ENCODE data around the gene SUSD3.
"Not testable (repeated sequence)": the region's sequence is repeated elsewhere in the genome, so short reads cannot be mapped to it uniquely, and the experiment has no call there.

Gene SUSD3

GRCh38 chr9:93114169-93114983 lies 55.9 kb downstream of the SUSD3 start:
- ATAC-seq = no peak

GRCh38 chr9:93114984-93115335 lies 56.5 kb downstream of the SUSD3 start:
- no peak for ATAC-seq

GRCh38 chr9:93115486-93116071 lies 57.1 kb downstream of the SUSD3 start:
- no peak for ATAC-seq

GRCh38 chr9:93116072-93116961 lies 57.8 kb downstream of the SUSD3 start:
- ATAC-seq = no peak

GRCh38 chr9:93117521-93117920 lies 59.0 kb downstream of the SUSD3 start:
- not testable (repeated sequence) for ATAC-seq

- no peak for ATAC-seq
Observed at GRCh38 chr9:93117924-93118862, 59.7 kb downstream of the SUSD3 start.

GRCh38 chr9:93118863-93119702 lies 60.6 kb downstream of the SUSD3 start:
- ATAC-seq = no peak

GRCh38 chr9:93119703-93119952 lies 61.1 kb downstream of the SUSD3 start:
- no peak for ATAC-seq

GRCh38 chr9:93119953-93120845 lies 61.7 kb downstream of the SUSD3 start:
- ATAC-seq = peak; percentile 73 to 80

GRCh38 chr9:93120846-93121315 lies 62.4 kb downstream of the SUSD3 start:
- ATAC-seq = no peak

- no peak for ATAC-seq
Observed at GRCh38 chr9:93121316-93122241, 63.1 kb downstream of the SUSD3 start.

- ATAC-seq = no peak
Observed at GRCh38 chr9:93122721-93123221, 64.3 kb downstream of the SUSD3 start.

- no peak for ATAC-seq
Observed at GRCh38 chr9:93123561-93124283, 65.2 kb downstream of the SUSD3 start.

GRCh38 chr9:93124793-93125192 lies 66.3 kb downstream of the SUSD3 start:
- ATAC-seq = no peak

GRCh38 chr9:93125331-93125894 lies 66.9 kb downstream of the SUSD3 start:
- ATAC-seq = no peak

GRCh38 chr9:93126151-93126781 lies 67.8 kb downstream of the SUSD3 start:
- no peak for ATAC-seq

GRCh38 chr9:93126825-93127368 lies 68.4 kb downstream of the SUSD3 start:
- no peak for ATAC-seq
